DOHH2 (cell line): ENCODE measurements around the gene C1QTNF8.

ENCODE experiments used
- H3F3A ChIP-seq: fragments of 200-600 bp; sonication (generic), shearing (Covaris generic); 2 replicates; pipeline ENCODE4 v1.6.0; 2016; ENCODE audit warnings: antibody characterized with exemption, mild to moderate bottlenecking; ENCODE audit not compliant: control insufficient read depth, insufficient read depth
- H3K27ac ChIP-seq: fragments of 200-600 bp; sonication (generic); 2 replicates; pipeline ENCODE4 v1.5.1; 2014; ENCODE audit warnings: low read depth, mild to moderate bottlenecking, low read length, moderate library complexity
- H3K27me3 ChIP-seq: fragments of 200-600 bp; sonication (generic); 2 replicates; pipeline ENCODE4 v1.6.1; 2014; ENCODE audit warnings: mild to moderate bottlenecking, low read length, mixed read lengths; ENCODE audit not compliant: control insufficient read depth
- H3K36me3 ChIP-seq: fragments of 200-600 bp; sonication (generic); 2 replicates; pipeline ENCODE4 v1.6.1; 2014; ENCODE audit warnings: mild to moderate bottlenecking, low read length, moderate library complexity, mixed read lengths; ENCODE audit not compliant: control insufficient read depth
- H3K4me1 ChIP-seq: fragments of 200-600 bp; sonication (generic); 2 replicates; pipeline ENCODE4 v1.6.1; 2014; ENCODE audit warnings: mild to moderate bottlenecking, low read length, mixed read lengths; ENCODE audit not compliant: control insufficient read depth
- H3K4me2 ChIP-seq: fragments of 200-600 bp; sonication (generic); 2 replicates; pipeline ENCODE4 v1.6.0; 2014; ENCODE audit warnings: mild to moderate bottlenecking, low read length, moderate library complexity
- H3K4me3 ChIP-seq: fragments of 200-600 bp; sonication (generic); 2 replicates; pipeline ENCODE4 v1.5.1; 2014; ENCODE audit warnings: mild to moderate bottlenecking, low read length, mixed read lengths
- H3K79me2 ChIP-seq: fragments of 200-600 bp; sonication (generic); 2 replicates; pipeline ENCODE4 v1.6.1; 2014; ENCODE audit warnings: mild to moderate bottlenecking, low read length, mixed read lengths; ENCODE audit not compliant: control insufficient read depth
- H3K9me2 ChIP-seq: fragments of 200-600 bp; sonication (generic); replicated peaks from 2 replicates; pipeline ENCODE4 v1.6.1; 2014; ENCODE audit warnings: mild to moderate bottlenecking, low read length, mixed read lengths; ENCODE audit not compliant: control insufficient read depth
- H3K9me3 ChIP-seq: fragments of 200-600 bp; sonication (generic); 2 replicates; pipeline ENCODE4 v1.6.1; 2014; ENCODE audit warnings: antibody characterized with exemption, low read length, mixed read lengths; ENCODE audit not compliant: control insufficient read depth, insufficient read depth
- H4K20me1 ChIP-seq: fragments of 200-600 bp; sonication (generic); 2 replicates; pipeline ENCODE4 v1.6.0; 2014; ENCODE audit warnings: low read depth, mild to moderate bottlenecking, antibody characterized with exemption, low read length, moderate library complexity; ENCODE audit not compliant: control insufficient read depth, insufficient read depth
- CTCF ChIP-seq: fragments of 200-600 bp; sonication (generic); IDR thresholded peaks from one replicate; pipeline ENCODE4 v1.5.1; 2014; ENCODE audit warnings: antibody characterized with exemption, mild to moderate bottlenecking, low read depth, low read length; ENCODE audit not compliant: poor library complexity, severe bottlenecking
- EZH2phosphoT487 ChIP-seq: fragments of 200-600 bp; sonication (generic); IDR thresholded peaks from 2 replicates; pipeline ENCODE4 v1.6.1; 2017; ENCODE audit warnings: borderline replicate concordance, mild to moderate bottlenecking, antibody characterized with exemption, low read length, moderate library complexity, mixed read lengths

The C1QTNF8 gene

GRCh38 chr16:1051446-1051845 is 44.6 kb downstream of the C1QTNF8 start:
- no peaks in the 10 kb centered on the region for H3K79me2 ChIP-seq
- no peak overlapping the region for H3K27ac ChIP-seq
- H3K9me2 ChIP-seq, result no peaks in the 10 kb centered on the region
- no peak overlapping the region for H3K4me3 ChIP-seq
- H3F3A ChIP-seq, result no peaks in the 10 kb centered on the region
- H3K27me3 ChIP-seq, result no peaks in the 10 kb centered on the region
- H3K4me2 ChIP-seq, result no peak overlapping the region
- TF ChIP-seq CTCF, result no peak
- no peak for TF ChIP-seq EZH2phosphoT487
- no peaks in the 10 kb centered on the region for H4K20me1 ChIP-seq
- no peaks in the 10 kb centered on the region for H3K4me1 ChIP-seq
- no peaks in the 10 kb centered on the region for H3K9me3 ChIP-seq
- no peaks in the 10 kb centered on the region for H3K36me3 ChIP-seq

DNA sequence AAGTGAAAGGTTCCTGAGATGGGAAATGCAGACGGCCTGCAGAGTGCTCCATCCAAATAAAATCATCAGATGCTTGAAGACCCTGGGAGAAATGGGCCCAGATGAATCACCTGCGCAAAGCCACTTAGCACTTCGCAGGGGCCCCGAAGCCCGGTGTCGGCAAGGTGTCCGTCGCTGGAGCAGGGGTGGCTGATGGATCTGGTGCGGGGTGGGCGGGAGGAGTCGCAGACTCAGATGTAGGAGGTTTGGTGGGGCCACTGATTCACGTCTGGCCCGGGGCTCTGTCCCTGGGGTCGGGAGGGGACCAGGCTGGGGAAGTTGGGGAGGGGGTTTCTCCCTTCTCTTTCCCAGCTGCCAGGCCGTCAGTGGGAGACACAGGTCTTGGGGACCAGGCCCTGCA is 45.1 kb downstream of the C1QTNF8 start:
- Histone ChIP-seq H3K4me1 (no peaks in the 10 kb centered on the region), H3K27me3 (no peaks in the 10 kb centered on the region), H3F3A (no peaks in the 10 kb centered on the region), H3K9me3 (no peaks in the 10 kb centered on the region), H3K36me3 (no peaks in the 10 kb centered on the region), H3K4me2 (no peak overlapping the region), H4K20me1 (no peaks in the 10 kb centered on the region), H3K27ac (no peak overlapping the region), H3K79me2 (no peaks in the 10 kb centered on the region), H3K4me3 (no peak overlapping the region), H3K9me2 (no peaks in the 10 kb centered on the region)
- TF ChIP-seq CTCF, result no peak
- TF ChIP-seq EZH2phosphoT487, result no peak

- Histone ChIP-seq H3K9me2 (no peaks in the 10 kb centered on the region), H3K36me3 (no peaks in the 10 kb centered on the region), H3K4me2 (no peak overlapping the region), H3K79me2 (no peaks in the 10 kb centered on the region), H4K20me1 (no peaks in the 10 kb centered on the region), H3K27ac (no peak overlapping the region), H3K9me3 (no peaks in the 10 kb centered on the region), H3F3A (no peaks in the 10 kb centered on the region), H3K4me1 (no peaks in the 10 kb centered on the region), H3K27me3 (no peaks in the 10 kb centered on the region), H3K4me3 (no peak overlapping the region)
- TF ChIP-seq EZH2phosphoT487, result no peak
- no peak for TF ChIP-seq CTCF
These were observed 45.5 kb downstream of the C1QTNF8 start for GRCh38 chr16:1050516-1050915.

DNA sequence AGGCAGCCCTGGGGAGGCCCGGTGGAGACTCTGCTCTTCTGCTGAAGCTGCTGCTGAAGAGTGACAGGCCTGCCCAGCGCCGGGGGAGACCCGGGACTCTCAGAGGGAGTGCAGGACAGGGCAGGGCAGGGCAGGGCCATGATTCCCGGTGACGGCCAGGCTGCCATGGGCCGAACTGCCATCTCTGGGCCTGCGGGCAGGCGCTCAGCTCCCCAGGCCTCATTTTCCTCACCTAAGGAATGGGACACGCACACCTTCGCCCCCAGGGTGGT is 46.1 kb downstream of the C1QTNF8 start:
- Histone ChIP-seq H3K9me3 (no peaks in the 10 kb centered on the region), H3K27ac (no peak overlapping the region), H4K20me1 (no peaks in the 10 kb centered on the region), H3K36me3 (no peaks in the 10 kb centered on the region), H3K4me1 (no peaks in the 10 kb centered on the region), H3K4me2 (no peak overlapping the region), H3K79me2 (no peaks in the 10 kb centered on the region), H3K4me3 (no peak overlapping the region), H3K9me2 (no peaks in the 10 kb centered on the region), H3F3A (no peaks in the 10 kb centered on the region), H3K27me3 (no peaks in the 10 kb centered on the region)
- TF ChIP-seq EZH2phosphoT487 (no peak), CTCF (no peak)
